H9 (cell line): ENCODE results near the gene SMG7. TPM values are rescaled to one million over a fixed set of nuclear protein-coding genes. Genes with fewer than 3 reads are reported as not detected.

Experiments used
- DNase-seq: peaks from one replicate; pipeline ENCODE4 v3.0.0-alpha.2; 2017
- H2AFZ ChIP-seq: one replicate; pipeline ENCODE4 v1.6.1; 2013; ENCODE audit warnings: mild to moderate bottlenecking, low read length, control low read depth, moderate library complexity
- H2AK5ac ChIP-seq: 2 replicates; pipeline ENCODE4 v1.6.1; 2013; ENCODE audit warnings: low read length, control low read depth, mixed read lengths; ENCODE audit not compliant: insufficient read length
- H2BK120ac ChIP-seq: one replicate; pipeline ENCODE4 v1.6.1; 2013; ENCODE audit warnings: low read depth, mild to moderate bottlenecking, low read length, control low read depth, inconsistent platforms; ENCODE audit not compliant: poor library complexity, severe bottlenecking
- H2BK12ac ChIP-seq: 2 replicates; pipeline ENCODE4 v1.6.1; 2013; ENCODE audit warnings: low read length, control low read depth, mixed read lengths, low read depth; ENCODE audit not compliant: insufficient read length
- H2BK15ac ChIP-seq: 2 replicates; pipeline ENCODE4 v1.6.1; 2013; ENCODE audit warnings: low read depth, low read length, control low read depth
- H2BK20ac ChIP-seq: one replicate; pipeline ENCODE4 v1.6.1; 2013; ENCODE audit warnings: low read depth, mild to moderate bottlenecking, low read length, control low read depth, inconsistent platforms; ENCODE audit not compliant: poor library complexity, severe bottlenecking
- H2BK5ac ChIP-seq: 2 replicates; pipeline ENCODE4 v1.6.1; 2013; ENCODE audit warnings: low read length, control low read depth, mixed read lengths; ENCODE audit not compliant: insufficient read length
- H3K14ac ChIP-seq: 2 replicates; pipeline ENCODE4 v1.6.1; 2013; ENCODE audit warnings: low read length, control low read depth; ENCODE audit not compliant: insufficient read depth
- H3K18ac ChIP-seq: 2 replicates; pipeline ENCODE4 v1.6.1; 2013; ENCODE audit warnings: low read depth, mild to moderate bottlenecking, mixed read lengths, low read length, control low read depth; ENCODE audit not compliant: insufficient read length
- H3K23ac ChIP-seq: 2 replicates; pipeline ENCODE4 v1.6.1; 2013; ENCODE audit warnings: low read length, control low read depth, mixed read lengths, low read depth; ENCODE audit not compliant: insufficient read length
- H3K23me2 ChIP-seq: 2 replicates; pipeline ENCODE4 v1.6.1; 2013; ENCODE audit warnings: low read depth, mild to moderate bottlenecking, mixed read lengths, low read length, control low read depth; ENCODE audit not compliant: insufficient read length, poor library complexity, severe bottlenecking
- H3K27ac ChIP-seq: 2 replicates; pipeline ENCODE4 v1.5.1; 2013; ENCODE audit warnings: low read length, control low read depth, mixed read lengths, low read depth; ENCODE audit not compliant: insufficient read length
- H3K27me3 ChIP-seq: 2 replicates; pipeline ENCODE4 v1.6.1; 2013; ENCODE audit warnings: low read length, control low read depth, inconsistent platforms; ENCODE audit not compliant: insufficient read depth
- H3K4ac ChIP-seq: 2 replicates; pipeline ENCODE4 v1.6.1; 2013; ENCODE audit warnings: low read depth, mild to moderate bottlenecking, control low read depth, inconsistent platforms, low read length, moderate library complexity
- H3K4me1 ChIP-seq: 2 replicates; pipeline ENCODE4 v1.6.1; 2013; ENCODE audit warnings: low read length, control low read depth, inconsistent platforms; ENCODE audit not compliant: insufficient read depth
- H3K4me2 ChIP-seq: 2 replicates; pipeline ENCODE4 v1.6.1; 2013; ENCODE audit warnings: low read length, control low read depth, mixed read lengths; ENCODE audit not compliant: insufficient read length, insufficient read depth
- H3K56ac ChIP-seq: 2 replicates; pipeline ENCODE4 v1.6.1; 2013; ENCODE audit warnings: low read depth, mild to moderate bottlenecking, mixed read lengths, low read length, control low read depth; ENCODE audit not compliant: insufficient read length
- H3K79me1 ChIP-seq: 2 replicates; pipeline ENCODE4 v1.6.1; 2013; ENCODE audit warnings: low read depth, mild to moderate bottlenecking, moderate library complexity, low read length, control low read depth, inconsistent platforms; ENCODE audit not compliant: insufficient read depth, poor library complexity, severe bottlenecking
- H3K79me2 ChIP-seq: 2 replicates; pipeline ENCODE4 v1.6.1; 2013; ENCODE audit warnings: low read length, control low read depth, inconsistent platforms; ENCODE audit not compliant: insufficient read depth
- H3K9ac ChIP-seq: 2 replicates; pipeline ENCODE4 v1.6.1; 2013; ENCODE audit warnings: low read length, control low read depth, mixed read lengths; ENCODE audit not compliant: insufficient read length; ENCODE audit errors: extremely low read depth
- H3K9me3 ChIP-seq: one replicate; pipeline ENCODE4 v1.6.1; 2013; ENCODE audit warnings: low read depth, low read length, inconsistent platforms; ENCODE audit not compliant: control insufficient read depth
- H3T11ph ChIP-seq: one replicate; pipeline ENCODE4 v1.6.1; 2013; ENCODE audit warnings: mild to moderate bottlenecking, low read length, control low read depth, inconsistent platforms
- H4K20me1 ChIP-seq: one replicate; pipeline ENCODE4 v1.6.1; 2013; ENCODE audit not compliant: control insufficient read depth, insufficient read length, insufficient read depth
- H4K5ac ChIP-seq: 2 replicates; pipeline ENCODE4 v1.6.1; 2013; ENCODE audit warnings: low read depth, mild to moderate bottlenecking, mixed read lengths, low read length, control low read depth; ENCODE audit not compliant: insufficient read length
- H4K8ac ChIP-seq: replicated peaks from 2 replicates; pipeline ENCODE4 v1.6.1; 2013; ENCODE audit warnings: low read length, control low read depth, mixed read lengths, low read depth; ENCODE audit not compliant: insufficient read length
- H4K91ac ChIP-seq: 2 replicates; pipeline ENCODE4 v1.6.1; 2013; ENCODE audit warnings: low read depth, mild to moderate bottlenecking, moderate library complexity, mixed read lengths, low read length, control low read depth; ENCODE audit not compliant: insufficient read length
- H3K27ac Mint-ChIP-seq, 3 experiments: 2 replicates in 2 of 3; 3 replicates in 1 of 3; pipeline ENCODE4 v1.8.0; 2020 to 2021; ENCODE audit warnings: mixed read lengths in 3 of 3, mild to moderate bottlenecking in 1 of 3, moderate library complexity in 1 of 3
- H3K27me3 Mint-ChIP-seq: 2 replicates; pipeline ENCODE4 v1.8.0; 2021; ENCODE audit warnings: low read depth, mild to moderate bottlenecking, moderate library complexity, mixed read lengths
- H3K36me3 Mint-ChIP-seq, 3 experiments: 2 replicates in 2 of 3; 3 replicates in 1 of 3; pipeline ENCODE4 v1.8.0; 2020 to 2021; ENCODE audit warnings: low read depth in 3 of 3, mixed read lengths in 3 of 3; ENCODE audit not compliant: insufficient read depth in 1 of 3
- H3K4me1 Mint-ChIP-seq, 2 experiments: 2 replicates each; pipeline ENCODE4 v1.8.0; 2020; ENCODE audit warnings: mixed read lengths in 2 of 2
- H3K4me3 Mint-ChIP-seq, 2 experiments: 2 replicates in 1 of 2; 3 replicates in 1 of 2; pipeline ENCODE4 v1.8.0; 2020 to 2021; ENCODE audit warnings: mild to moderate bottlenecking in 2 of 2, mixed read lengths in 2 of 2, moderate library complexity in 1 of 2
- H3K9me3 Mint-ChIP-seq, 2 experiments: 2 replicates in 1 of 2; 3 replicates in 1 of 2; pipeline ENCODE4 v1.8.0; 2020; ENCODE audit warnings: mild to moderate bottlenecking in 2 of 2, mixed read lengths in 2 of 2, moderate library complexity in 1 of 2
- WGBS: extraction: QIAGEN DNeasy Blood & Tissue Kit; methylation state at CpG from one replicate; pipeline ENCODE4 v1.1.7; 2013; ENCODE audit warnings: missing lambda C conversion rate, low lambda C conversion rate, mixed read lengths; ENCODE audit not compliant: insufficient read length; ENCODE audit errors: extremely low coverage; 5-methylcytosine and 5-hydroxymethylcytosine counted together
- total RNA-seq: library from RNA; stranded (reverse); gene quantifications from 2 replicates; pipeline ENCODE4 v1.2.1, GENCODE V29; 2021
- TF ChIP-seq, protein P1 (sequence below): fragments of 200-600 bp; sonication (generic); conservative IDR thresholded peaks from 3 replicates; pipeline ENCODE4 v1.8.0; 2021; ENCODE audit warnings: antibody characterized with exemption, mild to moderate bottlenecking

The SMG7 gene
- total RNA-seq, 1 experiment from 2014 or later = 77.0 TPM

DNA sequence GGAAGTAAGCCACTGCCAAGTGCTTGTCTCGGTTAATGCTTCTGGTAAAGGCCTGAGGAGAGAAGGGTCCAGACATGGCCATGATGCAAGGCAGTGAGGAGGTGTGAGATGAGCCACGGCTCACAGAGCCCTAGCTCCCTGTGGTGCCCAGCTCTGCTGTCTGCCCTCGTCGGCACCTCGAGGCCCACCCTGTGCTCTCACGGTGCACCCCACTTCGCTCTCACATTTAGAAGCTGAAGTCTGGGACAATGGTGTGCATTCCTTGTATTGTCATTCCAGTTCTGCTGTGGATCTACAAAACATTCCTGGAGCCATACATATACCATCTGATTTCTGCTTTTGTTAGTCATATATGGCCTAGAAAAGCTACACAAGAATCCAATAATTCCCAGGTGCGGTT, 114.6 kb downstream of the SMG7 start:
- Histone ChIP-seq H3K23ac (no peak overlapping the region), H3K79me1 (no peaks in the 10 kb centered on the region), H2AK5ac (no peak overlapping the region), H2BK15ac (no peak overlapping the region), H2BK120ac (no peak overlapping the region), H3K9ac (no peak overlapping the region), H2BK20ac (no peak overlapping the region), H3K14ac (no peak overlapping the region; the same call in 1 of the 2 replicates), H4K5ac (no peak overlapping the region), H3K18ac (no peak overlapping the region), H2AFZ (no peak overlapping the region), H3K79me2 (no peaks in the 10 kb centered on the region), H2BK5ac (no peak overlapping the region), H3K9me3 (no peaks in the 10 kb centered on the region), H4K91ac (no peak overlapping the region), H3K23me2 (no peaks in the 10 kb centered on the region), H2BK12ac (no peak overlapping the region), H4K8ac (no peak overlapping the region), H3K4me2 (no peak overlapping the region), H3K27me3 (no peaks in the 10 kb centered on the region), H3K4ac (no peak overlapping the region), H3T11ph (no peak overlapping the region), H3K27ac (no peak overlapping the region), H3K56ac (no peak overlapping the region), H4K20me1 (no peaks in the 10 kb centered on the region), H3K4me1 (peaks cover 4% of the 10 kb centered on the region; the same call in 1 of the 2 replicates)
- no CpG with 5 or more reads among the region's 8 CpGs for WGBS
- no peak overlapping the region for H3K4me3 Mint-ChIP-seq
- no peaks in the 10 kb centered on the region for H3K36me3 Mint-ChIP-seq
- H3K4me1 Mint-ChIP-seq = peaks cover 27 to 29% of the 10 kb centered on the region in 2 experiments
- no peak for DNase-seq
- no peaks in the 10 kb centered on the region for H3K27me3 Mint-ChIP-seq
- TF ChIP-seq, protein P1, sequence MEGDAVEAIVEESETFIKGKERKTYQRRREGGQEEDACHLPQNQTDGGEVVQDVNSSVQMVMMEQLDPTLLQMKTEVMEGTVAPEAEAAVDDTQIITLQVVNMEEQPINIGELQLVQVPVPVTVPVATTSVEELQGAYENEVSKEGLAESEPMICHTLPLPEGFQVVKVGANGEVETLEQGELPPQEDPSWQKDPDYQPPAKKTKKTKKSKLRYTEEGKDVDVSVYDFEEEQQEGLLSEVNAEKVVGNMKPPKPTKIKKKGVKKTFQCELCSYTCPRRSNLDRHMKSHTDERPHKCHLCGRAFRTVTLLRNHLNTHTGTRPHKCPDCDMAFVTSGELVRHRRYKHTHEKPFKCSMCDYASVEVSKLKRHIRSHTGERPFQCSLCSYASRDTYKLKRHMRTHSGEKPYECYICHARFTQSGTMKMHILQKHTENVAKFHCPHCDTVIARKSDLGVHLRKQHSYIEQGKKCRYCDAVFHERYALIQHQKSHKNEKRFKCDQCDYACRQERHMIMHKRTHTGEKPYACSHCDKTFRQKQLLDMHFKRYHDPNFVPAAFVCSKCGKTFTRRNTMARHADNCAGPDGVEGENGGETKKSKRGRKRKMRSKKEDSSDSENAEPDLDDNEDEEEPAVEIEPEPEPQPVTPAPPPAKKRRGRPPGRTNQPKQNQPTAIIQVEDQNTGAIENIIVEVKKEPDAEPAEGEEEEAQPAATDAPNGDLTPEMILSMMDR = no peak
- H3K27ac Mint-ChIP-seq = peak overlapping the region in 1 of 3 experiments; percentile 56; a peak in 1 of 7 replicates
- no peaks in the 10 kb centered on the region for H3K9me3 Mint-ChIP-seq
